BJ (cell line): ENCODE results near the gene UBE2D2. TPM values are rescaled to one million over a fixed set of nuclear protein-coding genes. Genes with fewer than 3 reads are reported as not detected.
"Not testable (repeated sequence)": the region's sequence is repeated elsewhere in the genome, so short reads cannot be mapped to it uniquely, and the experiment has no call there.

ENCODE experiments used
- CTCF ChIA-PET: fragments of 350-600 bp; formaldehyde crosslinking; extraction: SDS; loops from one replicate; lab custom pipeline; 2021; ENCODE audit warnings: antibody characterized with exemption, inconsistent platforms; lab: Yijun Ruan, JAX
- POLR2A ChIA-PET: fragments of 300-600 bp; sonication (Branson Sonifier 250); formaldehyde crosslinking; extraction: SDS; loops from one replicate; lab custom pipeline; 2021; ENCODE audit warnings: antibody characterized with exemption; lab: Charles Lee
- DNase-seq: peaks from one replicate; pipeline ENCODE4 v3.0.0-alpha.2; 2011; ENCODE audit warnings: low read depth
- H3K27me3 ChIP-seq: 2 replicates; pipeline ENCODE4 v1.6.0; 2011; ENCODE audit warnings: low read length; ENCODE audit not compliant: control insufficient read depth, insufficient read depth
- H3K36me3 ChIP-seq: 2 replicates; pipeline ENCODE4 v1.5.1; 2011; ENCODE audit warnings: low read length; ENCODE audit not compliant: control insufficient read depth, insufficient read depth
- H3K4me3 ChIP-seq: 2 replicates; pipeline ENCODE4 v1.5.1; 2011; ENCODE audit warnings: low read depth, mild to moderate bottlenecking, control low read depth, low read length
- CTCF ChIP-seq: IDR thresholded peaks from 2 replicates; pipeline ENCODE4 v1.5.1; 2011; ENCODE audit warnings: low read depth, mild to moderate bottlenecking, control low read depth, inconsistent platforms, low read length, moderate library complexity; ENCODE audit not compliant: insufficient read depth
- polyA plus RNA-seq: library from polyadenylated mRNA; depleted of rRNA; stranded (reverse); fragments of >200 nt; gene quantifications from 2 replicates; pipeline ENCODE4 v1.2.3, GENCODE V29; 2011

UBE2D2 gene
- polyA plus RNA-seq, 1 experiment = 18.2 TPM

GRCh38 chr5:139531772-139532169, 29.4 kb upstream of the UBE2D2 start:
- CTCF ChIA-PET = interaction anchor here (1.6 kb wide), 1 partner anchor 19 kb away, joined by 3 read pairs; no protein-coding TSS in a partner anchor
- TF ChIP-seq CTCF = no peak
- POLR2A ChIA-PET = no interaction called here

GRCh38 chr5:139543423-139543991, 17.6 kb upstream of the UBE2D2 start:
- Histone ChIP-seq H3K27me3 (no peaks in the 10 kb centered on the region), H3K4me3 (no peak overlapping the region), H3K36me3 (no peaks in the 10 kb centered on the region)
- DNase-seq = no peak
- POLR2A ChIA-PET = no interaction called here
- CTCF ChIA-PET = no interaction called here
- TF ChIP-seq CTCF = peak; percentile 35; the same call in 1 of the 2 replicates

More at GRCh38 chr5:139531772-139532169, 29.4 kb upstream of the UBE2D2 start:
- no peak for DNase-seq
- Histone ChIP-seq H3K36me3 (no peaks in the 10 kb centered on the region), H3K27me3 (no peaks in the 10 kb centered on the region), H3K4me3 (no peak overlapping the region)

GRCh38 chr5:139546593-139546992, 14.5 kb upstream of the UBE2D2 start:
- CTCF ChIA-PET, DNase-seq: not testable (repeated sequence)

GRCh38 chr5:139549162-139549894, 11.8 kb upstream of the UBE2D2 start:
- DNase-seq = no peak
- peaks cover 3% of the 10 kb centered on the region; the same call in 1 of the 2 replicates for H3K27me3 ChIP-seq
- POLR2A ChIA-PET = no interaction called here
- H3K36me3 ChIP-seq = no peaks in the 10 kb centered on the region
- CTCF ChIA-PET = interaction anchor here (1.4 to 1.6 kb wide), 2 partner anchors 12 to 127 kb away, joined by 3 to 5 read pairs; partner anchors contain the start of gene UBE2D2
- no peak for TF ChIP-seq CTCF
- H3K4me3 ChIP-seq = no peak overlapping the region

More at GRCh38 chr5:139546593-139546992, 14.5 kb upstream of the UBE2D2 start:
- H3K27me3 ChIP-seq, POLR2A ChIA-PET, H3K36me3 ChIP-seq, H3K4me3 ChIP-seq: not testable (repeated sequence)

- H3K36me3 ChIP-seq, POLR2A ChIA-PET, H3K4me3 ChIP-seq, H3K27me3 ChIP-seq, DNase-seq: not testable (repeated sequence)
- CTCF ChIA-PET = interaction anchor here (0.7 to 1.6 kb wide), 3 partner anchors 11 to 128 kb away, joined by 3 to 5 read pairs (median 4); partner anchors contain the start of gene UBE2D2
These were observed 10.9 kb upstream of the UBE2D2 start for GRCh38 chr5:139550051-139550872.
